Neural progenitor cell (in vitro differentiated cells): ENCODE results near the gene ECSIT. TPM values are rescaled to one million over a fixed set of nuclear protein-coding genes. Genes with fewer than 3 reads are reported as not detected.
"Not testable (repeated sequence)": the region's sequence is repeated elsewhere in the genome, so short reads cannot be mapped to it uniquely, and the experiment has no call there.

ENCODE experiments used
- DNase-seq: peaks from one replicate; pipeline ENCODE4 v3.0.0-alpha.2; 2016; ENCODE audit warnings: low spot score
- H2AFZ ChIP-seq: fragments of 200-600 bp; sonication (generic); replicated peaks from 2 replicates; pipeline ENCODE4 v1.6.1; 2016; ENCODE audit warnings: antibody characterized with exemption
- H3F3A ChIP-seq: fragments of 200-600 bp; sonication (generic); 2 replicates; pipeline ENCODE4 v1.6.1; 2016; ENCODE audit warnings: antibody characterized with exemption, low read depth
- H3K27ac ChIP-seq: fragments of 200-600 bp; sonication (generic); 2 replicates; pipeline ENCODE4 v1.5.1; 2016; ENCODE audit warnings: mild to moderate bottlenecking
- H3K27me3 ChIP-seq: fragments of 200-600 bp; sonication (generic); 2 replicates; pipeline ENCODE4 v1.6.1; 2016; ENCODE audit warnings: mild to moderate bottlenecking, moderate library complexity
- H3K36me3 ChIP-seq: fragments of 200-600 bp; sonication (generic); 2 replicates; pipeline ENCODE4 v1.5.1; 2016
- H3K4me1 ChIP-seq: fragments of 200-600 bp; sonication (generic); 2 replicates; pipeline ENCODE4 v1.6.1; 2016; ENCODE audit warnings: mixed run types
- H3K4me2 ChIP-seq: fragments of 200-600 bp; sonication (generic); 2 replicates; pipeline ENCODE4 v1.6.1; 2016
- H3K4me3 ChIP-seq: fragments of 200-600 bp; sonication (generic); 2 replicates; pipeline ENCODE4 v1.5.1; 2016
- H3K79me2 ChIP-seq: fragments of 200-600 bp; sonication (generic); 2 replicates; pipeline ENCODE4 v1.6.1; 2016; ENCODE audit warnings: low read depth
- H3K9ac ChIP-seq: fragments of 200-600 bp; sonication (generic); 2 replicates; pipeline ENCODE4 v1.6.1; 2016
- H3K9me3 ChIP-seq: fragments of 200-600 bp; sonication (generic); 2 replicates; pipeline ENCODE4 v1.5.1; 2016; ENCODE audit warnings: low read depth
- H4K20me1 ChIP-seq: fragments of 200-600 bp; sonication (generic); 2 replicates; pipeline ENCODE4 v1.6.1; 2016; ENCODE audit warnings: low read depth
- H3K27ac Mint-ChIP-seq: 3 replicates; pipeline ENCODE4 v1.8.0; 2021; ENCODE audit warnings: mixed read lengths
- H3K27me3 Mint-ChIP-seq: 2 replicates; pipeline ENCODE4 v1.8.0; 2022; ENCODE audit warnings: low read depth, mild to moderate bottlenecking, inconsistent platforms, moderate library complexity, mixed read lengths; ENCODE audit not compliant: insufficient read depth
- H3K36me3 Mint-ChIP-seq: 3 replicates; pipeline ENCODE4 v1.8.0; 2021; ENCODE audit warnings: mixed read lengths
- H3K4me1 Mint-ChIP-seq: 3 replicates; pipeline ENCODE4 v1.8.0; 2021; ENCODE audit warnings: mixed read lengths
- H3K4me3 Mint-ChIP-seq: 3 replicates; pipeline ENCODE4 v1.8.0; 2021; ENCODE audit warnings: mild to moderate bottlenecking, moderate library complexity, mixed read lengths
- H3K9me3 Mint-ChIP-seq: 3 replicates; pipeline ENCODE4 v1.8.0; 2020; ENCODE audit warnings: mixed read lengths
- EZH2 ChIP-seq: fragments of 200-600 bp; sonication (generic); IDR thresholded peaks from 2 replicates; pipeline ENCODE4 v1.6.1; 2017; ENCODE audit warnings: antibody characterized with exemption, mild to moderate bottlenecking, moderate library complexity
- EZH2phosphoT487 ChIP-seq: fragments of 200-600 bp; sonication (generic); IDR thresholded peaks from 2 replicates; pipeline ENCODE4 v1.6.1; 2017; ENCODE audit warnings: antibody characterized with exemption
- total RNA-seq: library from RNA; depleted of rRNA; stranded (reverse); fragments of >200 nt; gene quantifications from 2 replicates; pipeline ENCODE4 v1.2.3, GENCODE V29; 2015; ENCODE audit warnings: low replicate concordance
- TF ChIP-seq, protein P1 (sequence below): fragments of 200-600 bp; sonication (generic); IDR thresholded peaks from 2 replicates; pipeline ENCODE4 v1.5.1; 2017; ENCODE audit warnings: antibody characterized with exemption, mild to moderate bottlenecking

ECSIT gene
- total RNA-seq, 1 donor from 2014 or later: 9.4 TPM

DNA sequence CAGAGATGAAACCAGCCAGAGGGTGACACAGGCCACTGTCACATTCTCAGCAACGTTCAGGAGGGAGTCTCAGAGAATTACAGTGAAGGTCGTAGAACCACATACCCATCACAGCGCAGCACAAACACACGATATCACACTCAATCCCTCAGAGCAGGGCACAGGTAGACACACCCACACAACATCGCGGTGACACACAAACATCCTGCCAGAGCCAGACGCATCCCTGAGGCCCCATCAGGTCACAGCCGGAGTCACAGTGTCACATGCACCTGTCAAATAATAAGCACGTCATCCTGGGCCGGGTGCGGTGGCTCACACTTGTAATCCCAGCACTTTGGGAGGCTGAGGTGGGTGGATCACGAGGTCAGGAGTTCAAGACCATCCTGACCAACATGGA is 65.5 kb downstream of the ECSIT start:
- Mint-ChIP-seq H3K4me3 (no peak overlapping the region), H3K9me3 (no peaks in the 10 kb centered on the region), H3K36me3 (no peaks in the 10 kb centered on the region), H3K27me3 (peaks cover under 1% of the 10 kb centered on the region), H3K27ac (peak overlapping the region; percentile 33), H3K4me1 (peaks cover 5% of the 10 kb centered on the region)
- H4K20me1 ChIP-seq: no peaks in the 10 kb centered on the region
- peaks cover 7% of the 10 kb centered on the region for H3K4me1 ChIP-seq
- H3K4me3 ChIP-seq: no peak overlapping the region
- H3F3A ChIP-seq: peaks cover 6% of the 10 kb centered on the region
- H2AFZ ChIP-seq: no peak overlapping the region
- no peak for DNase-seq
- H3K27ac ChIP-seq: no peak overlapping the region
- H3K79me2 ChIP-seq: no peaks in the 10 kb centered on the region
- no peak overlapping the region for H3K4me2 ChIP-seq
- no peaks in the 10 kb centered on the region for H3K36me3 ChIP-seq
- no peak overlapping the region for H3K9ac ChIP-seq
- H3K27me3 ChIP-seq: no peaks in the 10 kb centered on the region
- no peaks in the 10 kb centered on the region for H3K9me3 ChIP-seq
- TF ChIP-seq, protein P1, sequence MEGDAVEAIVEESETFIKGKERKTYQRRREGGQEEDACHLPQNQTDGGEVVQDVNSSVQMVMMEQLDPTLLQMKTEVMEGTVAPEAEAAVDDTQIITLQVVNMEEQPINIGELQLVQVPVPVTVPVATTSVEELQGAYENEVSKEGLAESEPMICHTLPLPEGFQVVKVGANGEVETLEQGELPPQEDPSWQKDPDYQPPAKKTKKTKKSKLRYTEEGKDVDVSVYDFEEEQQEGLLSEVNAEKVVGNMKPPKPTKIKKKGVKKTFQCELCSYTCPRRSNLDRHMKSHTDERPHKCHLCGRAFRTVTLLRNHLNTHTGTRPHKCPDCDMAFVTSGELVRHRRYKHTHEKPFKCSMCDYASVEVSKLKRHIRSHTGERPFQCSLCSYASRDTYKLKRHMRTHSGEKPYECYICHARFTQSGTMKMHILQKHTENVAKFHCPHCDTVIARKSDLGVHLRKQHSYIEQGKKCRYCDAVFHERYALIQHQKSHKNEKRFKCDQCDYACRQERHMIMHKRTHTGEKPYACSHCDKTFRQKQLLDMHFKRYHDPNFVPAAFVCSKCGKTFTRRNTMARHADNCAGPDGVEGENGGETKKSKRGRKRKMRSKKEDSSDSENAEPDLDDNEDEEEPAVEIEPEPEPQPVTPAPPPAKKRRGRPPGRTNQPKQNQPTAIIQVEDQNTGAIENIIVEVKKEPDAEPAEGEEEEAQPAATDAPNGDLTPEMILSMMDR: no peak
- TF ChIP-seq EZH2phosphoT487: no peak
- TF ChIP-seq EZH2: no peak

DNA sequence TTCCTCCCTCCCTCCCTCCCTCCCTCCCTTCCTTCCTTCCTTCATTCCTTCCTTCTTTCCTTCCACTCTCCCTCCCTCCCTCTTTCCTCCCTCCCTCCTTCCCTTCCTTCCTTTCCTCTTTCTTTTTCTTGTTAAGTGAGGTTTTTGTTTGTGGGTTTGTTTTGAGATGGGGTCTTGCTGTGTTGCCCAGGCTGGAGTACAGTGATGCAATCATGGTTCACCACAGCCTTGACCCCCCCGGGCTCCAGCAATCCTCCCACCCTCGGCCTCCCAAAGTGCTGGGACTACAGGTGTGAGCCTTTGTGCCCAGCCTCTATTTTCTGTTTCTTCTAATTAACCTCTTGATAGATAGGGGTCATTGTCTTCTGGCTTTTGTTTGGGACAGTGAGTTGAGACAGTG is 67.5 kb downstream of the ECSIT start:
- H3F3A ChIP-seq: peaks cover 6% of the 10 kb centered on the region
- H3K27ac ChIP-seq: no peak overlapping the region
- Mint-ChIP-seq H3K4me3 (no peak overlapping the region), H3K27ac (no peak overlapping the region), H3K27me3 (peaks cover 3% of the 10 kb centered on the region), H3K36me3 (no peaks in the 10 kb centered on the region), H3K4me1 (peaks cover 5% of the 10 kb centered on the region), H3K9me3 (no peaks in the 10 kb centered on the region)
- no peak overlapping the region for H2AFZ ChIP-seq
- TF ChIP-seq, protein P1: no peak
- no peak overlapping the region for H3K9ac ChIP-seq
- no peak overlapping the region for H3K4me2 ChIP-seq
- H3K79me2 ChIP-seq: no peaks in the 10 kb centered on the region
- H3K4me1 ChIP-seq: peaks cover 7% of the 10 kb centered on the region
- H3K27me3 ChIP-seq: no peaks in the 10 kb centered on the region
- H3K4me3 ChIP-seq: no peak overlapping the region
- no peaks in the 10 kb centered on the region for H4K20me1 ChIP-seq
- H3K36me3 ChIP-seq: no peaks in the 10 kb centered on the region
- H3K9me3 ChIP-seq: no peaks in the 10 kb centered on the region
- DNase-seq: no peak

- TF ChIP-seq EZH2: no peak
- TF ChIP-seq, protein P1: peak; percentile 27
- no peak for TF ChIP-seq EZH2phosphoT487
- Histone ChIP-seq H3K4me3 (no peak overlapping the region), H3K4me1 (no peaks in the 10 kb centered on the region), H2AFZ (no peak overlapping the region), H3K9ac (no peak overlapping the region), H3K4me2 (no peak overlapping the region), H3K27ac (no peak overlapping the region), H3K79me2 (no peaks in the 10 kb centered on the region), H3K27me3 (no peaks in the 10 kb centered on the region), H3K9me3 (no peaks in the 10 kb centered on the region), H3K36me3 (no peaks in the 10 kb centered on the region), H4K20me1 (no peaks in the 10 kb centered on the region), H3F3A (peaks cover 6% of the 10 kb centered on the region)
- no peaks in the 10 kb centered on the region for H3K9me3 Mint-ChIP-seq
- peaks cover 3% of the 10 kb centered on the region for H3K27me3 Mint-ChIP-seq
- no peak for DNase-seq
- H3K27ac Mint-ChIP-seq: no peak overlapping the region
- H3K4me3 Mint-ChIP-seq: peak overlapping the region; percentile 15
- H3K36me3 Mint-ChIP-seq: no peaks in the 10 kb centered on the region
- H3K4me1 Mint-ChIP-seq: no peaks in the 10 kb centered on the region
These were observed 68.7 kb downstream of the ECSIT start for GRCh38 chr19:11460207-11460606.

DNA sequence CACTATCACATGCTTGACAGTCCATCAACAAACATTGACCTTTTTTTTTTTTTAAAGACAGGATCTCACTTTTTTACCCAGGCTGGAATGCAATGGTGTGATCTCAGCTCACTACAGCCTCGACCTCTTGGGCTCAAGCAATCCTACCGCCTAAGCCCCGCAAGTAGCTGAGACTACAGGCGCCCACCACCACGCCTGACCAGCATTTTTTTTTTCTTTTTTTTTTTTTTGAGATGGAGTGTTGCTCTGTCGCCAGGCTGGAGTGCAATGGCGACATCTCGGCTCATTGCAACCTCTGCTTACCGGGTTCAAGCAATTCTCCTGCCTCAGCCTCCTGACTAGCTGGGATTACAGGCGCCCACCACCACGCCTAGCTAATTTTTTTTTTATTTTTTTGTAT is 70.0 kb downstream of the ECSIT start:
- H3K4me1 ChIP-seq, H3K27me3 ChIP-seq, H3K9me3 ChIP-seq, H3K4me3 ChIP-seq, H3K27me3 Mint-ChIP-seq, H4K20me1 ChIP-seq, H3K9me3 Mint-ChIP-seq, H3K4me3 Mint-ChIP-seq, H2AFZ ChIP-seq, H3K79me2 ChIP-seq, H3F3A ChIP-seq, H3K36me3 Mint-ChIP-seq, H3K4me2 ChIP-seq, H3K36me3 ChIP-seq, H3K27ac ChIP-seq, DNase-seq, H3K27ac Mint-ChIP-seq, H3K9ac ChIP-seq, H3K4me1 Mint-ChIP-seq: not testable (repeated sequence)
